Measurements from ENCODE around the gene TDRD7. TPM values are rescaled to one million over a fixed set of nuclear protein-coding genes. Genes with fewer than 3 reads are reported as not detected.

The TDRD7 gene
- total and polyA plus RNA-seq, 9 of the 15 experiments (the other 6 are each of a cell fraction or from before 2014, with no cell fraction given), result 2.2 to 7.7 (median 5.2) TPM

DNA sequence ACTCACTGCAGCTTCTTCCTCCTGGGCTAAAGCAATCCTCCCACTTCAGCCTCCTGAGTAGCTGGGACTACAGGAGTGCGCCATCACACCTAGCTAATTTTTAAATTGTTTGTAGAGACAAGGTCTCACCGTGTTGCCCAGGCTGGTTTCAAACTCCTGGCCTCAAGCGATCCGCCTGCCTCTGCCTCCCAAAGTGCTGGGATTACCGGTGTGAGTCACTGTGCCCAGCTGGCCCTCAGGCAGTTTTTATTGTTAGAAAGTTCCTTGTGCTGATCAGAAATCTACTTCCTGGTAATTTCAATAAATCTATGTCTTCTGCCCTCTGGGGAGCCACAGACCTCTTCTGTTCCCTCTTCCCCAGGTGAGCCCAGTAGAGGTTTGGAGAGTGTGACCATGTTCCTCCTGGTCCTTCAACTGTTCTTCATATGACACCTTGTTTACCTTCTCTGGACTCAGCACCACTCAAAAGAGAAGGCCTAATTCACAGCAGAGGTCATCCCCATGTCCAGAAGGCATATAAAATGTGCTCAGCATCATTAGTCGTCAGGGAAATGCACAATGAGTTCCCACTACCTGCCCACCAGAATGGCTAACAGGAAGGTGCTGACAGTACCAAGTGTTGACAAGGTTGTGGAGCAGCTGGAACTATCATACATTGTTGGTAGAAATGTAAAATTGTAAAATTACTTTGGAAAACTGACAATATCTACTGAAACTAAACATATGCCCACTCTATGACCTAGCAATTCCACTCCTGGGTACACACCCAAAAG lies 99.9 kb downstream of the TDRD7 start:
- ATAC-seq, result no peak
- no peaks in the 10 kb centered on the region for H3K27me3 ChIP-seq (ENCODE audit: control insufficient read depth in 2 of 2, insufficient read depth in 2 of 2, low read length in 2 of 2)
- peaks cover 88% of the 10 kb centered on the region for H3K79me2 ChIP-seq (ENCODE audit: control insufficient read depth, insufficient read depth, low read length)
- ChIA-PET POLR2A (interaction anchor here (0.7 to 2.1 kb wide), 3 partner anchors 9 to 212 kb away, joined by 3 to 10 read pairs (median 3); no protein-coding TSS in a partner anchor), CTCF (ENCODE audit: low intra/inter-chr PET ratio) (no interaction called here)
- no peak overlapping the region for H2AFZ ChIP-seq (ENCODE audit: low read depth, low read length)
- H3K4me2 ChIP-seq (ENCODE audit: insufficient read depth, low read length), result no peak overlapping the region
- in situ Hi-C loops (cut with MboI) (no loop called here), intact Hi-C loops (cut with micrococcal nuclease) (no loop called here)
- peaks cover 34% of the 10 kb centered on the region; the same call in 2 of the 3 replicates for H3K36me3 ChIP-seq (ENCODE audit: control insufficient read depth, insufficient read depth, low read length)
- H3K4me1 ChIP-seq (replicated peaks in 1 of 2; ENCODE audit: control insufficient read depth in 2 of 2, insufficient read depth in 2 of 2, low read length in 2 of 2), result peaks cover 3 to 32% of the 10 kb centered on the region in 2 experiments
- peaks cover 3% of the 10 kb centered on the region for H3K9me1 ChIP-seq (ENCODE audit: control insufficient read depth, insufficient read depth, low read length)
- no peak overlapping the region for H3K27ac ChIP-seq (ENCODE audit: extremely low read depth, low read depth, low read length)
- no peak for DNase-seq (ENCODE audit: extremely low read depth in 1 of 4, low spot score in 3 of 4)
- FAIRE-seq, result no peak
- 93% methylated on average over 6 of the region's 6 CpGs for WGBS (ENCODE audit: insufficient coverage, low coverage, missing lambda C conversion rate)
- no TSS peak for BruUV-seq (replicated peaks)
- no peak overlapping the region for H3K9ac ChIP-seq (ENCODE audit: insufficient read depth in 1 of 2, low read depth in 2 of 2, low read length in 2 of 2)
- no peak overlapping the region for H3K4me3 ChIP-seq
- no peaks in the 10 kb centered on the region for H3K9me3 ChIP-seq (replicated peaks; ENCODE audit: control insufficient read depth, insufficient read depth, low read depth, low read length)
- peaks cover 44% of the 10 kb centered on the region for H4K20me1 ChIP-seq (replicated peaks; ENCODE audit: control insufficient read depth, insufficient read depth, low read length)
- no peak for TF ChIP-seq ZNF3 (CRISPR knock-in tag; IDR thresholded peaks at IDR 0.05)
- no peak for TF ChIP-seq ARNT (IDR thresholded peaks at IDR 0.05)
- no peak for TF ChIP-seq POU5F1 (IDR thresholded peaks at IDR 0.05; ENCODE audit: borderline replicate concordance, low read depth, low read length, partially characterized antibody)
- no peak for TF ChIP-seq TAF15 (IDR thresholded peaks at IDR 0.05; ENCODE audit: low read depth, low read length)
- TF ChIP-seq, protein P1, sequence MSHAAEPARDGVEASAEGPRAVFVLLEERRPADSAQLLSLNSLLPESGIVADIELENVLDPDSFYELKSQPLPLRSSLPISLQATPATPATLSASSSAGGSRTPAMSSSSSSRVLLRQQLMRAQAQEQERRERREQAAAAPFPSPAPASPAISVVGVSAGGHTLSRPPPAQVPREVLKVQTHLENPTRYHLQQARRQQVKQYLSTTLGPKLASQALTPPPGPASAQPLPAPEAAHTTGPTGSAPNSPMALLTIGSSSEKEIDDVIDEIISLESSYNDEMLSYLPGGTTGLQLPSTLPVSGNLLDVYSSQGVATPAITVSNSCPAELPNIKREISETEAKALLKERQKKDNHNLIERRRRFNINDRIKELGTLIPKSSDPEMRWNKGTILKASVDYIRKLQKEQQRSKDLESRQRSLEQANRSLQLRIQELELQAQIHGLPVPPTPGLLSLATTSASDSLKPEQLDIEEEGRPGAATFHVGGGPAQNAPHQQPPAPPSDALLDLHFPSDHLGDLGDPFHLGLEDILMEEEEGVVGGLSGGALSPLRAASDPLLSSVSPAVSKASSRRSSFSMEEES (CRISPR knock-in tag; IDR thresholded peaks at IDR 0.05), result no peak
- TF ChIP-seq ZKSCAN1 (IDR thresholded peaks at IDR 0.05; ENCODE audit: low read depth, low read length), result no peak
- TF ChIP-seq MED1 (CRISPR knock-in tag; IDR thresholded peaks at IDR 0.05; ENCODE audit: borderline replicate concordance), result no peak
- no peak for TF ChIP-seq KLF16 (IDR thresholded peaks at IDR 0.05)
- TF ChIP-seq RBM25 (IDR thresholded peaks at IDR 0.05; ENCODE audit: low read depth, low read length, severe bottlenecking), result peak; percentile 66
- TF ChIP-seq ZNF23 (CRISPR knock-in tag; IDR thresholded peaks at IDR 0.05), result no peak
- TF ChIP-seq, protein P2, sequence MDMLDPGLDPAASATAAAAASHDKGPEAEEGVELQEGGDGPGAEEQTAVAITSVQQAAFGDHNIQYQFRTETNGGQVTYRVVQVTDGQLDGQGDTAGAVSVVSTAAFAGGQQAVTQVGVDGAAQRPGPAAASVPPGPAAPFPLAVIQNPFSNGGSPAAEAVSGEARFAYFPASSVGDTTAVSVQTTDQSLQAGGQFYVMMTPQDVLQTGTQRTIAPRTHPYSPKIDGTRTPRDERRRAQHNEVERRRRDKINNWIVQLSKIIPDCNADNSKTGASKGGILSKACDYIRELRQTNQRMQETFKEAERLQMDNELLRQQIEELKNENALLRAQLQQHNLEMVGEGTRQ (CRISPR knock-in tag; IDR thresholded peaks at IDR 0.05), result no peak
- TF ChIP-seq, protein P3, sequence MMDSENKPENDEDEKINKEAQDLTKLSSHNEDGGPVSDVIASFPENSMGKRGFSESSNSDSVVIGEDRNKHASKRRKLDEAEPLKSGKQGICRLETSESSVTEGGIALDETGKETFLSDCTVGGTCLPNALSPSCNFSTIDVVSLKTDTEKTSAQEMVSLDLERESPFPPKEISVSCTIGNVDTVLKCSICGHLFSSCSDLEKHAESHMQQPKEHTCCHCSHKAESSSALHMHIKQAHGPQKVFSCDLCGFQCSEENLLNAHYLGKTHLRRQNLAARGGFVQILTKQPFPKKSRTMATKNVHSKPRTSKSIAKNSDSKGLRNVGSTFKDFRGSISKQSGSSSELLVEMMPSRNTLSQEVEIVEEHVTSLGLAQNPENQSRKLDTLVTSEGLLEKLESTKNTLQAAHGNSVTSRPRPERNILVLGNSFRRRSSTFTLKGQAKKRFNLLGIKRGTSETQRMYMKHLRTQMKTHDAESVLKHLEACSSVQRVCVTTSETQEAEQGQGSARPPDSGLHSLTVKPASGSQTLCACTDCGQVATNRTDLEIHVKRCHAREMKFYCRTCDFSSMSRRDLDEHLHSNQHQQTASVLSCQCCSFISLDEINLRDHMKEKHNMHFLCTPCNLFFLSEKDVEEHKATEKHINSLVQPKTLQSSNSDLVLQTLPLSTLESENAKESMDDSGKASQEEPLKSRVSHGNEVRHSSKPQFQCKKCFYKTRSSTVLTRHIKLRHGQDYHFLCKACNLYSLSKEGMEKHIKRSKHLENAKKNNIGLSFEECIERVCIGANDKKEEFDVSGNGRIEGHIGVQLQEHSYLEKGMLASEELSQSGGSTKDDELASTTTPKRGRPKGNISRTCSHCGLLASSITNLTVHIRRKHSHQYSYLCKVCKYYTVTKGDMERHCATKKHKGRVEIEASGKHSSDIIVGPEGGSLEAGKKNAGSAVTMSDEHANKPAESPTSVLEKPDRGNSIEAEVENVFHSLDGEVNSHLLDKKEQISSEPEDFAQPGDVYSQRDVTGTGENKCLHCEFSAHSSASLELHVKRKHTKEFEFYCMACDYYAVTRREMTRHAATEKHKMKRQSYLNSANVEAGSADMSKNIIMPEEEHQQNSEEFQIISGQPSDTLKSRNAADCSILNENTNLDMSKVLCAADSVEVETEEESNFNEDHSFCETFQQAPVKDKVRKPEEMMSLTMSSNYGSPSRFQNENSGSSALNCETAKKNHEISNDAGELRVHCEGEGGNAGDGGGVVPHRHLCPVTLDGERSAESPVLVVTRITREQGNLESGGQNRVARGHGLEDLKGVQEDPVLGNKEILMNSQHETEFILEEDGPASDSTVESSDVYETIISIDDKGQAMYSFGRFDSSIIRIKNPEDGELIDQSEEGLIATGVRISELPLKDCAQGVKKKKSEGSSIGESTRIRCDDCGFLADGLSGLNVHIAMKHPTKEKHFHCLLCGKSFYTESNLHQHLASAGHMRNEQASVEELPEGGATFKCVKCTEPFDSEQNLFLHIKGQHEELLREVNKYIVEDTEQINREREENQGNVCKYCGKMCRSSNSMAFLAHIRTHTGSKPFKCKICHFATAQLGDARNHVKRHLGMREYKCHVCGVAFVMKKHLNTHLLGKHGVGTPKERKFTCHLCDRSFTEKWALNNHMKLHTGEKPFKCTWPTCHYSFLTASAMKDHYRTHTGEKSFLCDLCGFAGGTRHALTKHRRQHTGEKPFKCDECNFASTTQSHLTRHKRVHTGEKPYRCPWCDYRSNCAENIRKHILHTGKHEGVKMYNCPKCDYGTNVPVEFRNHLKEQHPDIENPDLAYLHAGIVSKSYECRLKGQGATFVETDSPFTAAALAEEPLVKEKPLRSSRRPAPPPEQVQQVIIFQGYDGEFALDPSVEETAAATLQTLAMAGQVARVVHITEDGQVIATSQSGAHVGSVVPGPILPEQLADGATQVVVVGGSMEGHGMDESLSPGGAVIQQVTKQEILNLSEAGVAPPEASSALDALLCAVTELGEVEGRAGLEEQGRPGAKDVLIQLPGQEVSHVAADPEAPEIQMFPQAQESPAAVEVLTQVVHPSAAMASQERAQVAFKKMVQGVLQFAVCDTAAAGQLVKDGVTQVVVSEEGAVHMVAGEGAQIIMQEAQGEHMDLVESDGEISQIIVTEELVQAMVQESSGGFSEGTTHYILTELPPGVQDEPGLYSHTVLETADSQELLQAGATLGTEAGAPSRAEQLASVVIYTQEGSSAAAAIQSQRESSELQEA (IDR thresholded peaks at IDR 0.05; ENCODE audit: low read depth), result peak; percentile 44; the same call in 1 of the 2 replicates

All from K562 (cell line).